HG03521 (cell line): ENCODE data around the gene ASAP2.
"Not testable (repeated sequence)": the region's sequence is repeated elsewhere in the genome, so short reads cannot be mapped to it uniquely, and the experiment has no call there.

Experiments
- ATAC-seq: cut with Tn5 transposase; IDR thresholded peaks from one replicate; pipeline ENCODE4 v1.9.1; 2021; ENCODE audit warnings: mild to moderate bottlenecking, moderate library complexity; ENCODE audit not compliant: unreplicated experiment

ASAP2 gene

DNA sequence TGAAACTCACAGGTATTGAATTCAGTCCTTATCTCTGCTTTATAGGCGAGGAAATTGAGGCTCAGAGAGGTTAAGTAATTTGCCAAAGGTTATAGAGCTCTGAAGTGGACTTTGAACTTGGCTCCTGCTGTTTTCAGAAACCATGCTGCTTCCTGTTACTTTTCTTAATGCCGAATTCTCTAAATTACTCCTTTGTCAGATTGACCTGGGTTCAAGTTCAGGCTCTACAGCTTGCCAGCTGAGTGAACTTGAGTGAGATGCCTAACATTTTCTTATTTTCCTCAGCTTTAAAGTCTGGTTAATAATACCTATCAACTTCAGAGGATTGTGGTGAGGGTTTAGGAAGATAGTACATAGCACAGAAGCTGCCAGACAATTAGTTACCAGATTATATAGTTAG lies 3.4 kb downstream of the ASAP2 start:
- ATAC-seq: no peak

DNA sequence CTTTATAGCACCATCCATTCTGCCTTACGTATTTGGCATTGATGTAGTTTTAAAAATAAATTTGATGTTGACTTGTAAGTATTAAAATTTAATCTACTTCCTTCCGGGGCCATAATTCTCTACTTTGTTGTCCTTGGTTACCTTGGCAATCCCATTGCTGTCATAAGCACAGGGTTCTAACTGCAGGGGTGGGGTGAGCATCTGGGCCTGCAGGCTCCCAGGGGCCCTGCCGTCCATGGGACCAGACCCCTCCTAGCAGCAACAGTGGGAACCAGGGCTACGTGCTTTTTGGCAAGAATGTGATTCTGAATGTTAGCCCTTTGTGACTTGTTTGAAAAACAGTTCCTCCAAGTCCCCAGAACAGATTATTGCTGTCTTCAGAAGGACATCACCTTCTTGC lies 4.9 kb downstream of the ASAP2 start:
- ATAC-seq: no peak

DNA sequence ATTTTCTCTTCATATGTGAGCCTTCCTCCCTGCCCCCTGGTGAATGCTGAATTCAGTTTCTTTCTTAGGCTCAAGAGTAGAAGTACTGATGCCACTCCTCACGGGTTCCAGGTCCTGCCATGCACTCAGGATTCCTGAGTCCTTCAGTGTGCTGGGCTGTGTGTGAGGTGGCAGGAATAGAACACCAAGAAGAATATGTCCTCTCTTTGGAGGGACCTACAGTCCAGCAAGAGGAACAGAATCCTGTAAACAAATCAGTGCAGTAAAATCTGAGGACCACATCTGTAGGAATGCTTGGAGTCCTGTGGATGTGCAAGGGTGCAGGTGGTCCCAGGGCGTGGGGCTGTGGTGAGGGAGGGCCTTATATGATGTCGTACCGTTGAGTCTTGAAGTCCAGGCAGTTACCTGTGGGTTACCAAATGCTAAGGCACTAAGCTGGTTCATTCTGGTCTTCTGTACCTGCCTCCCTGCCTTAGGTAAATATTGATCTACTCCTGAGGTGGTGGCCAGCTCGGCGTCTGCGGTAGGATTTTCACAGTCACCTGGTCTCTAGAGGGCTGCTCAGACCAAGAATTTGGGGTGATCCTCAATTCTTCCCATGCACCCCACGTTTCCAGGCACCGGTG lies 5.5 kb downstream of the ASAP2 start:
- no peak for ATAC-seq

DNA sequence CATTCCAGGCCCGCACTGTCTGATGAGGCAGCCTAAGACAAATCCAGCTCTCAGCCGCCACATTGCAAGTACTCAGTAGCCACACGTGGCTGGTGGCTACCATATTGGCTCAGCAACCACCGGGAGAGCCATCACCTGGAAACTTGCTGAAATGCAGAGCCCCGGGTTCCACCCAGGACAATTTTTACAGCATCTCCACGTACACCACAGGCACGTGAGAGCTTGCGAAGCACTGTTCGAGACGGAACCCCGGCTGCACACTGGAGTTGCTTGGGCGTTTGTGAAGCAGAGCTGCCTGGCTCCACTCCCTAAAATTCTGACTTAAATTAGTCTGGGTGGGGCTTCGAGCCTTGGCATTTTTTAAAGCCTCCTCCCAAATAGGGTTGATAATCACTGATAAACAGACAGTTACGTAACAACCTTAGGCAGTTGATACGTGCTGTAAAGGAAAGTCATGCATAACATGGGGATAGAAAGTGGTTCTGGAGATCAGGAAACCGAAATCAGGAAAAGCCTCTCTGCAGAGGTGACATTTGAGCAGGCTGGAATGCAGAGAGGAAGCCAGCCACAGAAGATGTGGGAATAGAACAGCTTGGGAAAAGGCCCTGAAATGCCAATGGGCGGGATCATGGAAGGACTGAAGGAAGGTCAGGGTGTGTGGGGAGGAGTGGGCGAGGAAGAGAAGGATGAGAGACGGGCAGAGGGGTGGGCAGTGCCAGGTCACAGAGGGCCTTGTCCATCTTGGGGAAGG lies 6.2 kb downstream of the ASAP2 start:
- no peak for ATAC-seq

DNA sequence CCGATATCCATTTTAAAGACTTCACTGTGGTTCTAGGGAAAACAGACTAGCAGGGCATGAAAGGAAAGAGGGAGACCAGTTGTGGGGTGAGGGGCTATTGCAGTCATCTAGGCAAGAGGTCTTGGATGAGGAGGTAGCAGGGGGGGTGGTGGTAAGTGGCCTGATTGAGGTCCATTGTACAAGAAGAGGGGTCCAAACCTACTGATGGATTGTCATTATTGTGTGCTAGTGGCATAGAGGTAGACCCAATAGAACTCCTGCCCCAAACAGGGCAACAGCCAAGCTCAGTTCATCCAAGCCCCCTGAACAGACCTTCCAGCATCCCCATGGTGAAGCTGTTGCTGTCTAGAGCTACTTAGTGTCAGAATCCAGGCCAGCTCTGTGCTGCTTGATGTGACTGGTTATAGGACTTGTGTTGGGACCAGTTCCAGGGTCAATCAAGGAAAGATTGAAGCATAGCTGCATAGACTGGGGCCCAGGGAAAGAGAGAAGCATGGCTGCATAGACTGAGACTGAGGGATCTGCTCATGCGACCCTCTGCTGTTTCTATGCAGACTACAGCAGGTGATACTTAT lies 7.0 kb downstream of the ASAP2 start:
- no peak for ATAC-seq

DNA sequence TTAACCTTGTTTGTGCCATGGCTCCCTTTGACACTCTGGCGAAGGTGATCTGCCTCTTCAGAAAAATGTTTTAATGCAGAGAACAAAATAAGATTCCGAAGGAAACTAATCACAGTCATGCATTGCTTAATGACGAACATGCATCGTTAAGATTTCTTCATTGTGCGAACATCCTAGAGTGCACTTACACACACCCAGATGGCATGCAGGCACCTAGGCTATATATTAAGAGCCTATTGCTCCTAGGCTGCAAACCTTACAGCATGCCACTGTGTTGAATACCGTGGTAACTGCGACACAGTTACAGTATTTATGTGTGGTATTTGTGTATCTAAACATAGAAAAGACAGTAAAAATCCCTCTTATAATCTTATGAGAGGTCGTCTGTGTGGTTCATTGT lies 8.3 kb downstream of the ASAP2 start:
- ATAC-seq: no peak

DNA sequence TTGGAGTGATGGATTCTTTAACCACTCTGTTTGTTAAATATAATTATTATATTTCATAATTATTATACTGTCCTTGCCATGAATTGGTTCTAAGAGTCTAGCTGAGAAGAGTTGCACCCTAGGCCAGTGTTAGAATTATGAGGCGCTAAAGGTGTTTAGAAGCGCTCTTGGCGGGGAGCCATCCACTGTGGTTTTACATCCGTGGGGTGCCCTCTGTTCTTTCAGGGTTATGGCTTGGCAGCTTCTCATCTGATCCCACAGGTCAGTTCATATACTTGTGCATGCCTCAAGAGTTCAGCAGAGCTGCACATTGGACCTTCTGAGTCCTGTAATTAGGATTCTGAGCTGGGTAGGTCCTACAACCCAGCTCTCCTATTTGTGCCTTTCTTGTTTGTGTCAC lies 9.1 kb downstream of the ASAP2 start:
- ATAC-seq: no peak

DNA sequence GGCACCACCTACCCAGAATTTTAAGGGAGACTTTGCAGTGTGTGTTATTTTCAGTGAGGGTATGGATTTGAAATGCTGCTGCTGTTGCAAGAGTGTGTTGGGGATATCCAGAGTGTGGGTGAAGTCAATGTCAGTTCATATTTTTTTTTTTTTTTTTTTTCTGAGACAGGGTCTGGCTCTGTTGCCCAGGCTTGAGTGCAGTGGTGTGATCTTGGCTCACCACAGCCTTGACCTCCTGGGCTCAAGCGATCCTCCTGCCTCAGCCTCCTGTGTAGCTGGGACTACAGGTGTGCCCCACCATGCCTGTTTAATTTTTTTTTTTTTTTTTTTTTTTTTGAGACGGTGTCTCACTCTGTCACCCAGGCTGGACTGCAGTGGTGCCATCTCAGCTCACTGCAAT lies 9.5 kb downstream of the ASAP2 start:
- ATAC-seq: not testable (repeated sequence)

DNA sequence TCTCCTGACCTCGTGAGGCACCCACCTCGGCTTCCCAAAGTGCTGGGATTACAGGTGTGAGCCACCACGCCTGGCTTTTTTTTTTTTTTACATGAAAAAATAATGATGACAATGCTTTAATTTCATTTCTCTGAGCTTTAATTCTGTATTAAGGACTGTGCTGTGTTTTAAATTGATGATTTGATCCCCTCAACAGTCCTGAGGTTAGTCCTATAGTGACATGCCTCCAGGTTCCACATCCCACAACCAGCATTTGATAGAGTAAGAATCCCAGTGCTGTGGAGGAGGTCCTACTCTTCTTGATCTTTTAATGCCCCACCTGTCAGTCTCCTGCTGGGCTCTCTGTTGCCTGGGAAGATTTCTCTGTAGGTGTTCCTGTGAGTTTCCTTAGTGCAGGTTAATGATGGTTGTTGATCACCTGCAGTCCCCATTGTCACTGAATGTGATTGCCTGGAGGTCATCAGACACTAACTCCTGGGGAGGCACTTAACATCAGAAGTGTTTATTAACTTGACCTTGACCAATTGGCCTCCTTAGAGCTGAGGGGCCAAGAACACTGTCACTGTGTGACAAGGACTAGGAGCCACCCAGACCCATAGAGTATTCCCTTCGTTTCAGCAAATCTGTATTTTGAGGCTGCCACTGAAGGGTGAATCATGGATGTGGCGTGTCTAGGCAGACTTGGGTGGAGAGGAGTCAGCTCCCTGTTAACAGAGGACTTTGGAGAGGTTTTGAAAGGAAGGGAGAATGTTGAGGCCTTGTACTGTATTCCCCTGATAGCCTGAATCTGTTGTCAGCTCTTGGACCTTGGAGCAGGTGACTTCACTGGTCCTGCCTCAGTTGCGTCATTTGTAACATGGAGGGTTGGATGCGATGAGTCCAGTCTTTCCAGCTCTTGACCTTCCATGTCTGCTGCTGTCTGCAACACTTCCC lies 11.5 kb downstream of the ASAP2 start:
- ATAC-seq: no peak

DNA sequence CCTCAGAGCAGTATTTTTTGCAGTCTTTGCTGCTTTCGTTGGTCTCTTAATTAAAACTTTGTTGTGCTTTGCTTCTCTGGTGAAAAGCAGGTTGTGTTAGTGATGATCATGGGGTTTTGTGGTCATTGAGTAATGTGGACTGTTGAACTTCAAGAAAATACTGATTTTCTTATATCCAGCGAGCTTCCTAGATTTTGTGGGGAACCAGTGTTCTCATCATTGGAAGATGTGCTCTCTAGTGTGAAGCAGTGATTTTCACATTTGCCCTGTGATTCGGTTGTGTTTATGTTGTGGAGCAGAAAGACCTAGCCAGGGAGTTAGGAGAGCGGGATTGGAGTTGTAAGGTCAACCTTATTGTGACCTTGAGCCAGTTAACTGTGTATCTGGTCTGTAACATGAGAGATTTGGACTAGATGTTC lies 12.4 kb downstream of the ASAP2 start:
- ATAC-seq: no peak

DNA sequence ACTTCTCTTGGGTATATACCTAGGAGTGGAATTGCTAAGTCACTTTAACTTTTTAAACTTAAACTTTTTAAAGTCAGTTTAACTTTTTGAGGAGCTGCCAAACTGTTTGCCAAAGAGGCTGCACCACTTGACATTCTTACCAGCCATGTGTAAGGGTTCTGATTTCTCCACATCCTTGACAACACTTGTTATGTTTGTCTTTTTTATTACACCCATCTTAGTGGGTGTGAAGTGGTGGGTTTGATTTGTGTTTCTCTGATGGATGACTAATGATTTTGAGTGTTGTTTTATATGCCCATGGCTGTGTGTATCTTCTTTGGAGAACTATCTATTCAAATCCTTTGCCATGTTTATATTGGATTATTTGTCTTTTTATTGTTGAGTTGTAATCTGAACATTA lies 13.6 kb downstream of the ASAP2 start:
- ATAC-seq: no peak

DNA sequence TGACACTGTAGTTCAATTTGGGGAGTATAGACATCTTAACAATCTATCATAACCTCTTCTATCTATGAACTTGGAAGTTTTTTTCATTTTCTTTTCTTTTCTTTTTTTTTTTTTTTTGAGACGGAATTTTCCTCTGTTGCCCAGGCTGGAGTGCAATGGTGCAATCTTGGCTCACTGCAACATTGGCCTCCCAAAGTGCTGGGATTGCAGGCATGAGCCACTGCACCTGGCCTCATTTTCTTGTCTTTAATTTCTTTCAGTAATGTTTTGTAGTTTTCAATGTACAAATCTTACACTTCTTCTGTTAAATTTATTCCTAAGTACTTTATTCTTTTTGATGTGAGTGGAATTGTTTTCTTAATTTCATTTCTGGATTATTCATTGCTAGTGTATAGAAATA lies 14.6 kb downstream of the ASAP2 start:
- no peak for ATAC-seq

DNA sequence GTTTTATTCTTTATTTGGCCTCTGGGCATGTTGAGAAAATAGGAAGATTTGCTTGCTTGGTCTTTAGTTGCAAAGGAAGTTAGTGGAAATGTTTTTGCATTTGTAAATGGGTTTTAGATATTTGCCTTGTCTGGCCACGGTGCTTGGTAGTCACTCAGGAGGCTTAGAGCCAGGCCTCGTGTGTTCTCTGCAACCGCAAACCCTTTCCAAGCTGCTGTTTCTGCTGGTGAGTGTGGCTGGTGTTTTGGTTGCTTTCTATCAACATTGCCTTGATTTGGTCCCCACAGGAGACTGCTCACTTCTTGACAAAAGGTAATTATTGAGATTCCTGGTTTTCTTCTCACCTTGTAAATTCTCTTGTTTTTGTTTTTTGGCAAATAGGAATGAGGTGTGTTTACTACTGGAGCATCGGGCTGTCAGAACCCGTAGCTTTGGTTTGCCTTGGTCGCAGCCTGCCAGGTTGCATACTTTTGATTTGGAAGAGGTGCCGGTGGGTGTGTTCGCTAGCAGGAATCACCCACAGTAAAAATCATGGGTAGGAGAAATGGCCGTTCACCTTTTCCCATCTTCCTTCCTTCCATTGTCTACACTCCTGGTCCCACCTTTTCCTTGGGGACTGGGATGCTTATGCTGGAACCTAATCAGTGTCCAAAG lies 15.8 kb downstream of the ASAP2 start:
- ATAC-seq: no peak

DNA sequence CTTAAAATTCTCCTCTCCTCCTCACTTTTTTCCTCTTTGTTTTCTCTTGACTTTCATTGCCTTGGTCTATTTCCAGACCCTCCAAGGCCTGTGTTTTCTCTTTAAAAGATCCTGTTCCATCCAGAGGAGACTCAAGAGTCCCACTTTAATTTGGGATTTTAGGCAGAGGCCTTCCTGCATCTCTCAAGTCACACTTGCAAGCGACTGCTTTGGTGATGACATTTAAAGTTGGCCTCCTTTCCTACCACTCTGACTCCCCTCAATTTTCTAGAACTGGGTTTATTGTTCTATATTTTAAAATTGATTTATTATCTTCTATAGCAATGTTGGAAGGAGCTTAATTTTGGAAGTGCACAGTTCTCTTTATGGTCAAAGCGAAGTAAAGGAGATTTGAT lies 16.3 kb downstream of the ASAP2 start:
- no peak for ATAC-seq

DNA sequence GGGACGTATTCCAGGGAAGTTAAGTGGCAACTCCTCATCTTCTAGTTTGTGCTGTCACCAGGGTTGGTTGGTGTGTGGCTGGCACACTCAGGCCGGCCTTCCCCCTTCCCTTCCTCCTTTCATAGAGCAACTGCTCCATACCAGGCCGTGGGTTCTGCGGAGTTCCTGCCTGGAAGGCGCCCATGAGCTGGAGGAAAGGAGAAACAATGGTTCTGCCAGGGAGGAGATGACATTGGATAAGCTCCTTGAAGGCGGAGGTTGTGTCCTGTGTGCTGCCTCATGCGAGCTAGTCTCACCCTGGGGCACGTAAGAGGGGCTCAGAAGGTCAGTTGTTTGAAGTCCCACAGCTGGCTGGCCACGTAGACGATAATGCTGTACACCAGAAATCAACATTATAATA lies 19.2 kb downstream of the ASAP2 start:
- no peak for ATAC-seq

DNA sequence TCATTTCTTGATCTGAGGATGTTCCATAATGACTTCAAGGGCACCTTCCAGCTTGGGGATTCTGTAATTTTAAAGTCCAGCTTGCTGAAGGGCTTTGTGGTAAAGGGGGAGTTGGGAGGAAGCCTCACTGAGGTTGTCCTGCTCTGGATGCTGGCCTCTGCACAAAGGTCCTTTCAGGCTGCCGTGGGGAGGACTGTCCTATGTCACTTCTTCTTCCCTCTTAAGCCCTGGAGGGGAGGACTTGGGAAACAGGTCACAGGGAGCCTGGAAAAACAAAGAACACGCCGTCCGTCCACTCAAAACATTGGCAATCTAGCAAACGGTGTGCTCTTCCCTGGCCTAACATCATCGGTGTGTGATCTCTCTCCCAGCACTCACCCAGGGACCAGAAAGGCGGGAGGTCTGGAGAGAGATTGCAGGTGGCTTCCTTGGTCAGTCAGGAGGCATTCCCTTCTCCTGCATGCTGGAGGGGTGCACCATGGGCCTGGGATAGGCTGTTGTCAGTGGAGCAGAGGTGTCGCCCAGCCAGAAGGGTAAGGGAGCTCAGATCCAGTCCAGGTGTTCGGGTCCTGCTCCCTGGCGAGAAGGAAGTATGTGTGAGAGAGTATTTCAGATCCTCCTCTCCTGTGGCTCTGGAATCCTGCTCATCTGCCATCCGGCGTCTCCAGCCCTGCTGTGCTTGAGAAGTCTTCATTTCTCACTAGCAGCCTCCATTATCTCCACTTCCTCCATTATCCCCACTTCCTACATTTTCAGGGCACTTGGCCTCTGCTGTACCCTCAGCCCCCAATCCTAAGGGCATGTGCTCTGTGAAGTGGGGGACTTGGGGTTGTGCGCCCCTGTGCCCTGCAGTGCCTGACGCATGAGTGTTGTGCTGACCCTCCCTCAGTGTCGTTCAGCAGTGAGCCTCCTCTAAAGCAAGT lies 20.1 kb downstream of the ASAP2 start:
- no peak for ATAC-seq

DNA sequence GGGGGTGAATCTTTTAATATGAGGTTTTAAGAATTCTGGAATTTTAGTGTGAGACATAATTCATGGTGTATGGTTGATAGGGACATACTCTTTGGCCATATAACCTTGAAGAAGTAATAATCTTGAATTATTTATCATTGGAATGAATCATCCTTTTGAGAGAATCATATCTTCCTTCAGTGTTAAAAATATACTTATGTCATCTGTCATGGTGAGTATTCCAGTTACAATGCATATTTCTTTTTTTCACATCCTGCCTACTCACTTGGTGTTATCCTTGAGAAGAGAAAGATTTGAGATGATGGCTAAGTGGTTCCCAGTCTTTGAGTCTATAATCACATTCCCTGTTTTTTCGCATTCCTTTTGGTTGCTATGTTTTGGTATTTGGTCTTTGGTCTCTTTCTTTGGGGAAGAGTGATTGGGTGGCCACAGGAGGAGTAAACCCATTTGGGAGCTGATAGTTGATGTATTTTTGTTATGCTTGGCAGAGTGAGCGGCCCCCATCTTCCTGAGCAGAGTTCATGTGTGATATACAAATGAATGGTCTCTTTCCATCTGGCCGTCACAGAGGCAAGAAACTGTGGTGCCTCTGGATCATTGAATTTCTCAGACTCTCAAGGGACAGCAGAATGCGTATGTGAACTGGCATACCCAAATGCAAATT lies 21.6 kb downstream of the ASAP2 start:
- no peak for ATAC-seq

DNA sequence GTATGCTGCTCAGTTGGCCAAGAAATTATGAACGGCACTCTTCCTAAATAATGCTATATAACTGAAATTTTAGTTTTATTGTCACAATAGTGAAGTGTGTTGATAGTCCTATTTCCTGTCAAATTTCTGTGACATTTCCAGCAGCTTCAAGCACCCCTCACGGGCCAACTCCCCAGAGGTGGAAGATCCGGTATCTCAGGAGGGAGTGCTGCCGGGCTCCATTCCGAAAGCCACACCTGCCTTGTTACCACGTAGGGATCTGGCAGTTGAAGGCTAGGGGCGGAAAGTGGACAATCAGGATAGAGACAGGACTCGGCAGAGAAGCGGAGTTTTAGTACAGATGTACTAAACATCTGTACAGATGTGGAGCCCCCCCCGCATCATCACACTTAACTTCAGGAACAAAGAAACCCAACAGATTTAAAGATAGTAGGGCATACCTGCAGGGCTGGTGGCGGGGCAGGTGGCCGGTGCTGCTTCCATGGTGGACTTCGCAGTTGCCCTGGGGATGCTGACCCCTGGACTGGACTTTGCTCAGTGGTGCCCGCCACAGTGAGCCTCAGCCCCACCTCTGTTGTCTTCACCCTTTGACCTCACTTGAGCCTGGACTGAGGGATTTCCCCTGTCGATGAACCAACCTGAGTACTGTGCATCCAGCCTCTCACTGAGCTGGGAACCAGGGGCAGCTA lies 22.3 kb downstream of the ASAP2 start:
- no peak for ATAC-seq

DNA sequence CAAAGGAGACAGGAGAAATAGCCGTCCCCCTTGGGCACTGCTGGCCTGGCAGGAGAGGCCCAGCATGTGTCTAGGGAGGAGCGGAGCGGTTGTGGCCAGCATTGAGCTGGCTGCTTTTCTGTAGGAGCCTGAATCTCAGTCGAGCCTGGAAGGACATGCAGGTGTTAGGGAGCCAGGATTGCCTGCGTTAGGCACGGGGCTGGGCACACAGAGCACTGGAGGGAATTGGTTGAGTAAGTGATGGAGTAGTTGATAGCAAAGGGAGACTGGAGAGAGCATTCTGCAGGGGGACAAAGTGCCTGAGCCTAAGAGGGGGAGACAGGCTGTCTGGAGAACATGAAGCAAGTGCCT lies 22.8 kb downstream of the ASAP2 start:
- no peak for ATAC-seq
